Measurements from ENCODE around the gene LRRC1. TPM values are rescaled to one million over a fixed set of nuclear protein-coding genes. Genes with fewer than 3 reads are reported as not detected.

LRRC1 gene
- total and polyA plus RNA-seq, 2 of the 13 experiments (the other 11 are each of a cell fraction or from before 2014, with no cell fraction given) = 15.6 to 27.7 TPM

DNA sequence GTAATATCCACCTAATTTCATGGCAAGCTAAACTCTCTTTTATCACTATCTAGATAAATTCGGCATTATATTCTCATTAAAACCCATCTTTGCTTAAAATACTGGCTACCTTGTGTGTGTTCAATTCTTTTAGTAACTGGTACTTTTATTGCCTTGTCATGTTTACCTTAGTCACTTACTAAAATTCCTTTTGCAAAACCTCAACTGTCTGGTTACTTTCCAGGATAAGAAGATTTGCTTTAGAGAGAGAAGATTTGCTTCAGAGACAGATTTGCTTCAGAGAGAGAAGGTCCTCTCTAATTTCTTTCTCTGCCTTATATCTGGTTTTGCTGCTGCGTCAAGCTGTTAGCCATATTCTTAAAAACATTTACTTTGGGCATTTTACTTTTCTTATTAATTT is 164.9 kb downstream of the LRRC1 start:
- WGBS (ENCODE audit: low lambda C conversion rate) = 45% methylated on average over 2 of the region's 2 CpGs
- FAIRE-seq (no peak), ATAC-seq (no peak), DNase-seq (ENCODE audit: low spot score) (no peak)
- Histone ChIP-seq H3K27ac (ENCODE audit: extremely low read length, insufficient read depth, low read length) (no peak overlapping the region), H3K4me1 (ENCODE audit: insufficient read depth, low read length) (no peaks in the 10 kb centered on the region), H3K9ac (ENCODE audit: insufficient read depth, low read depth, low read length) (no peak overlapping the region), H3K4me3 (replicated peaks in 1 of 3; ENCODE audit: insufficient read depth in 1 of 3, low read depth in 2 of 3, low read length in 3 of 3) (no peak overlapping the region), H3K79me2 (ENCODE audit: insufficient read depth, low read length) (no peaks in the 10 kb centered on the region), H4K20me1 (ENCODE audit: insufficient read depth, low read length) (no peaks in the 10 kb centered on the region), H2AFZ (ENCODE audit: low read length) (no peak overlapping the region), H3K4me2 (ENCODE audit: low read depth, low read length) (no peak overlapping the region), H3K27me3 (ENCODE audit: control insufficient read depth in 1 of 2, insufficient read depth in 2 of 2, low read length in 2 of 2) (no peaks in the 10 kb centered on the region; a peak in 1 of 5 replicates), H3K36me3 (replicated peaks in 1 of 2; ENCODE audit: control insufficient read depth in 1 of 2, insufficient read depth in 2 of 2, low read length in 2 of 2) (no peaks in the 10 kb centered on the region), H3K9me3 (ENCODE audit: low read length) (no peaks in the 10 kb centered on the region)
- POLR2A ChIA-PET = no interaction called here
- no TSS peak for BruUV-seq (replicated peaks)
- TF ChIP-seq ZNF24 (IDR thresholded peaks at IDR 0.05) (no peak), ZNF235 (CRISPR knock-in tag; IDR thresholded peaks at IDR 0.05; ENCODE audit: borderline replicate concordance) (no peak), ZNF550 (CRISPR knock-in tag; IDR thresholded peaks at IDR 0.05; ENCODE audit: borderline replicate concordance) (no peak), HMG20B (CRISPR knock-in tag; conservative IDR thresholded peaks at IDR 0.05) (no peak), ZNF552 (CRISPR knock-in tag; IDR thresholded peaks at IDR 0.05; ENCODE audit: borderline replicate concordance) (no peak), HNRNPLL (IDR thresholded peaks at IDR 0.05; ENCODE audit: low read depth, low read length, poor library complexity, severe bottlenecking) (no peak), ZMYM3 (CRISPR knock-in tag; IDR thresholded peaks at IDR 0.05) (no peak), JUNB (CRISPR knock-in tag; IDR thresholded peaks at IDR 0.05; ENCODE audit: borderline replicate concordance) (no peak), GFI1 (CRISPR knock-in tag; IDR thresholded peaks at IDR 0.05; ENCODE audit: borderline replicate concordance) (no peak), EHMT2 (IDR thresholded peaks at IDR 0.05; ENCODE audit: borderline replicate concordance, low read depth, low read length) (no peak), POLR2AphosphoS2 (IDR thresholded peaks at IDR 0.05; ENCODE audit: low read depth, low read length) (no peak), ZNF510 (CRISPR knock-in tag; IDR thresholded peaks at IDR 0.05; ENCODE audit: low read depth) (no peak), ZNF232 (CRISPR knock-in tag; IDR thresholded peaks at IDR 0.05; ENCODE audit: borderline replicate concordance) (no peak)
- TF ChIP-seq, protein P1, sequence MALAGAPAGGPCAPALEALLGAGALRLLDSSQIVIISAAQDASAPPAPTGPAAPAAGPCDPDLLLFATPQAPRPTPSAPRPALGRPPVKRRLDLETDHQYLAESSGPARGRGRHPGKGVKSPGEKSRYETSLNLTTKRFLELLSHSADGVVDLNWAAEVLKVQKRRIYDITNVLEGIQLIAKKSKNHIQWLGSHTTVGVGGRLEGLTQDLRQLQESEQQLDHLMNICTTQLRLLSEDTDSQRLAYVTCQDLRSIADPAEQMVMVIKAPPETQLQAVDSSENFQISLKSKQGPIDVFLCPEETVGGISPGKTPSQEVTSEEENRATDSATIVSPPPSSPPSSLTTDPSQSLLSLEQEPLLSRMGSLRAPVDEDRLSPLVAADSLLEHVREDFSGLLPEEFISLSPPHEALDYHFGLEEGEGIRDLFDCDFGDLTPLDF (CRISPR knock-in tag; IDR thresholded peaks at IDR 0.05) = no peak
- TF ChIP-seq, protein P2, sequence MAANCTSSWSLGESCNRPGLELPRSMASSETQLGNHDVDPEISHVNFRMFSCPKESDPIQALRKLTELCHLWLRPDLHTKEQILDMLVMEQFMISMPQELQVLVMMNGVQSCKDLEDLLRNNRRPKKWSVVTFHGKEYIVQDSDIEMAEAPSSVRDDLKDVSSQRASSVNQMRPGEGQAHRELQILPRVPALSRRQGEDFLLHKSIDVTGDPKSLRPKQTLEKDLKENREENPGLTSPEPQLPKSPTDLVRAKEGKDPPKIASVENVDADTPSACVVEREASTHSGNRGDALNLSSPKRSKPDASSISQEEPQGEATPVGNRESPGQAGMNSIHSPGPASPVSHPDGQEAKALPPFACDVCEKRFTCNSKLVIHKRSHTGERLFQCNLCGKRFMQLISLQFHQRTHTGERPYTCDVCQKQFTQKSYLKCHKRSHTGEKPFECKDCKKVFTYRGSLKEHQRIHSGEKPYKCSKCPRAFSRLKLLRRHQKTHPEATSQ (CRISPR knock-in tag; IDR thresholded peaks at IDR 0.05; ENCODE audit: borderline replicate concordance) = no peak
- TF ChIP-seq, protein P3, sequence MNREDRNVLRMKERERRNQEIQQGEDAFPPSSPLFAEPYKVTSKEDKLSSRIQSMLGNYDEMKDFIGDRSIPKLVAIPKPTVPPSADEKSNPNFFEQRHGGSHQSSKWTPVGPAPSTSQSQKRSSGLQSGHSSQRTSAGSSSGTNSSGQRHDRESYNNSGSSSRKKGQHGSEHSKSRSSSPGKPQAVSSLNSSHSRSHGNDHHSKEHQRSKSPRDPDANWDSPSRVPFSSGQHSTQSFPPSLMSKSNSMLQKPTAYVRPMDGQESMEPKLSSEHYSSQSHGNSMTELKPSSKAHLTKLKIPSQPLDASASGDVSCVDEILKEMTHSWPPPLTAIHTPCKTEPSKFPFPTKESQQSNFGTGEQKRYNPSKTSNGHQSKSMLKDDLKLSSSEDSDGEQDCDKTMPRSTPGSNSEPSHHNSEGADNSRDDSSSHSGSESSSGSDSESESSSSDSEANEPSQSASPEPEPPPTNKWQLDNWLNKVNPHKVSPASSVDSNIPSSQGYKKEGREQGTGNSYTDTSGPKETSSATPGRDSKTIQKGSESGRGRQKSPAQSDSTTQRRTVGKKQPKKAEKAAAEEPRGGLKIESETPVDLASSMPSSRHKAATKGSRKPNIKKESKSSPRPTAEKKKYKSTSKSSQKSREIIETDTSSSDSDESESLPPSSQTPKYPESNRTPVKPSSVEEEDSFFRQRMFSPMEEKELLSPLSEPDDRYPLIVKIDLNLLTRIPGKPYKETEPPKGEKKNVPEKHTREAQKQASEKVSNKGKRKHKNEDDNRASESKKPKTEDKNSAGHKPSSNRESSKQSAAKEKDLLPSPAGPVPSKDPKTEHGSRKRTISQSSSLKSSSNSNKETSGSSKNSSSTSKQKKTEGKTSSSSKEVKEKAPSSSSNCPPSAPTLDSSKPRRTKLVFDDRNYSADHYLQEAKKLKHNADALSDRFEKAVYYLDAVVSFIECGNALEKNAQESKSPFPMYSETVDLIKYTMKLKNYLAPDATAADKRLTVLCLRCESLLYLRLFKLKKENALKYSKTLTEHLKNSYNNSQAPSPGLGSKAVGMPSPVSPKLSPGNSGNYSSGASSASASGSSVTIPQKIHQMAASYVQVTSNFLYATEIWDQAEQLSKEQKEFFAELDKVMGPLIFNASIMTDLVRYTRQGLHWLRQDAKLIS (CRISPR knock-in tag; IDR thresholded peaks at IDR 0.05) = no peak
- CTCF ChIA-PET (ENCODE audit: low intra/inter-chr PET ratio, low total read pairs) = no interaction called here
- intact Hi-C loops (cut with micrococcal nuclease; ENCODE audit: unreplicated experiment) = loop anchor here (5.0 kb wide), 1 partner anchor 462 kb away; no protein-coding TSS in a partner anchor
- in situ Hi-C loops (cut with HindIII; ENCODE audit: extremely low pct_ligation_motif_present, low pct_unique_long_range_greater_than_20kb) = loop anchor here (5.0 to 10.0 kb wide), 3 partner anchors 167 to 465 kb away; no protein-coding TSS in a partner anchor

All from HepG2 (cell line).